Measurements from ENCODE around the gene PCDHB10.
"Not testable (repeated sequence)": the region's sequence is repeated elsewhere in the genome, so short reads cannot be mapped to it uniquely, and the experiment has no call there.

PCDHB10 gene

GRCh38 chr5:141186897-141187512 is 5.1 kb upstream of the PCDHB10 start, which contains the start of gene PCDHB9:
TSS of gene PCDHB9 (plus strand) at chr5:141187161. CDS start at chr5:141187319, 158 bp downstream.
- no peak for DNase-seq (ENCODE audit: extremely low read depth in 1 of 2, low read depth in 1 of 2)

GRCh38 chr5:141188682-141189081 is 3.5 kb upstream of the PCDHB10 start:
- not testable (repeated sequence) for DNase-seq (ENCODE audit: extremely low read depth in 1 of 2, low read depth in 1 of 2)

- not testable (repeated sequence) for DNase-seq (ENCODE audit: extremely low read depth in 1 of 2, low read depth in 1 of 2)
These were observed 3.0 kb upstream of the PCDHB10 start for GRCh38 chr5:141189131-141189530.

GRCh38 chr5:141194332-141194731 is 2.2 kb downstream of the PCDHB10 start:
- not testable (repeated sequence) for DNase-seq (ENCODE audit: extremely low read depth in 1 of 2, low read depth in 1 of 2)

- DNase-seq (ENCODE audit: extremely low read depth in 1 of 2, low read depth in 1 of 2) = no peak
These were observed 4.2 kb downstream of the PCDHB10 start for GRCh38 chr5:141196363-141196762.

GRCh38 chr5:141199359-141200235 is 7.4 kb downstream of the PCDHB10 start, which contains the start of gene PCDHB11:
TSS of gene PCDHB11 (plus strand) at chr5:141199627. CDS start at chr5:141199775, 148 bp downstream.
- no peak for DNase-seq (ENCODE audit: extremely low read depth in 1 of 2, low read depth in 1 of 2)

- DNase-seq (ENCODE audit: extremely low read depth in 1 of 2, low read depth in 1 of 2) = not testable (repeated sequence)
These were observed 9.0 kb downstream of the PCDHB10 start for GRCh38 chr5:141201126-141201525.

GRCh38 chr5:141201646-141202045 is 9.5 kb downstream of the PCDHB10 start:
- not testable (repeated sequence) for DNase-seq (ENCODE audit: extremely low read depth in 1 of 2, low read depth in 1 of 2)

GRCh38 chr5:141208478-141208877 is 16.3 kb downstream of the PCDHB10 start, which contains the start of gene PCDHB12:
TSS of gene PCDHB12 (plus strand) at chr5:141208719. CDS start at chr5:141208908, 189 bp downstream.
- DNase-seq (ENCODE audit: extremely low read depth in 1 of 2, low read depth in 1 of 2) = no peak

GRCh38 chr5:141210281-141210680 is 18.1 kb downstream of the PCDHB10 start:
- DNase-seq (ENCODE audit: extremely low read depth in 1 of 2, low read depth in 1 of 2) = not testable (repeated sequence)

GRCh38 chr5:141210849-141211248 is 18.7 kb downstream of the PCDHB10 start:
- DNase-seq (ENCODE audit: extremely low read depth in 1 of 2, low read depth in 1 of 2) = not testable (repeated sequence)

GRCh38 chr5:141213656-141214339 is 21.6 kb downstream of the PCDHB10 start, which contains the start of gene PCDHB13:
TSS of gene PCDHB13 (plus strand) at chr5:141213919. CDS start at chr5:141214124, 205 bp downstream.
- not testable (repeated sequence) for DNase-seq (ENCODE audit: extremely low read depth in 1 of 2, low read depth in 1 of 2)

- DNase-seq (ENCODE audit: extremely low read depth in 1 of 2, low read depth in 1 of 2) = not testable (repeated sequence)
These were observed 22.4 kb downstream of the PCDHB10 start for GRCh38 chr5:141214583-141214982.

- not testable (repeated sequence) for DNase-seq (ENCODE audit: extremely low read depth in 1 of 2, low read depth in 1 of 2)
These were observed 23.4 kb downstream of the PCDHB10 start for GRCh38 chr5:141215504-141215903.

GRCh38 chr5:141216035-141216434 is 23.9 kb downstream of the PCDHB10 start:
- DNase-seq (ENCODE audit: extremely low read depth in 1 of 2, low read depth in 1 of 2) = not testable (repeated sequence)

GRCh38 chr5:141223112-141223783 is 31.1 kb downstream of the PCDHB10 start, which contains the start of gene PCDHB14:
TSS of gene PCDHB14 (plus strand) at chr5:141223343. CDS start at chr5:141223506, 163 bp downstream.
- no peak for DNase-seq (ENCODE audit: extremely low read depth in 1 of 2, low read depth in 1 of 2)

- DNase-seq (ENCODE audit: extremely low read depth in 1 of 2, low read depth in 1 of 2) = not testable (repeated sequence)
These were observed 32.7 kb downstream of the PCDHB10 start for GRCh38 chr5:141224844-141225243.

GRCh38 chr5:141225421-141225820 is 33.3 kb downstream of the PCDHB10 start:
- DNase-seq (ENCODE audit: extremely low read depth in 1 of 2, low read depth in 1 of 2) = not testable (repeated sequence)

GRCh38 chr5:141234109-141234667 is 42.0 kb downstream of the PCDHB10 start:
- no peak for DNase-seq (ENCODE audit: extremely low read depth in 1 of 2, low read depth in 1 of 2)

GRCh38 chr5:141235922-141236321 is 43.8 kb downstream of the PCDHB10 start:
- DNase-seq (ENCODE audit: extremely low read depth in 1 of 2, low read depth in 1 of 2) = not testable (repeated sequence)
